SU-DHL-6 (cell line): ENCODE data around the gene C17orf113.

Experiments used
- H2AFZ ChIP-seq: fragments of 200-600 bp; sonication (generic); 2 replicates; pipeline ENCODE4 v1.6.1; 2014; ENCODE audit warnings: low read depth, mild to moderate bottlenecking, moderate library complexity, mixed read lengths, antibody characterized with exemption, low read length; ENCODE audit not compliant: severe bottlenecking
- H3F3A ChIP-seq: fragments of 200-600 bp; shearing (Covaris generic); 2 replicates; pipeline ENCODE4 v1.6.0; 2016; ENCODE audit warnings: antibody characterized with exemption, mild to moderate bottlenecking; ENCODE audit not compliant: insufficient read depth
- H3K27ac ChIP-seq: fragments of 200-600 bp; sonication (generic); 2 replicates; pipeline ENCODE4 v1.5.1; 2016; ENCODE audit warnings: low read depth, mild to moderate bottlenecking, low read length, moderate library complexity, mixed read lengths
- H3K27me3 ChIP-seq: fragments of 200-600 bp; sonication (generic), shearing (Covaris generic); 2 replicates; pipeline ENCODE4 v1.6.0; 2014; ENCODE audit warnings: mild to moderate bottlenecking, low read length
- H3K36me3 ChIP-seq: fragments of 200-600 bp; sonication (generic); 2 replicates; pipeline ENCODE4 v1.6.1; 2014; ENCODE audit warnings: mild to moderate bottlenecking, low read length, mixed read lengths
- H3K4me2 ChIP-seq: fragments of 300-600, 200-600 bp; shearing (Covaris generic), sonication (generic); 2 replicates; pipeline ENCODE4 v1.6.0; 2014; ENCODE audit warnings: low read length, low read depth, mild to moderate bottlenecking; ENCODE audit not compliant: poor library complexity, severe bottlenecking
- H3K4me3 ChIP-seq: fragments of 200-600 bp; sonication (generic); 2 replicates; pipeline ENCODE4 v1.5.1; 2014; ENCODE audit warnings: antibody characterized with exemption, low read length, mild to moderate bottlenecking, mixed read lengths; ENCODE audit not compliant: insufficient read depth, poor library complexity, severe bottlenecking
- H3K79me2 ChIP-seq: fragments of 200-600 bp; sonication (generic); 2 replicates; pipeline ENCODE4 v1.6.1; 2014; ENCODE audit warnings: mild to moderate bottlenecking, low read length, moderate library complexity; ENCODE audit not compliant: insufficient read depth
- H3K9ac ChIP-seq: fragments of 200-600 bp; sonication (generic); 2 replicates; pipeline ENCODE4 v1.7.0; 2014; ENCODE audit warnings: mild to moderate bottlenecking, low read length
- H3K9me2 ChIP-seq: fragments of 200-600 bp; sonication (generic); replicated peaks from 2 replicates; pipeline ENCODE4 v1.6.1; 2014; ENCODE audit warnings: low read length; ENCODE audit not compliant: insufficient read depth
- H3K9me3 ChIP-seq: fragments of 200-600 bp; sonication (generic); 2 replicates; pipeline ENCODE4 v1.6.1; 2014; ENCODE audit warnings: low read length, mixed read lengths; ENCODE audit not compliant: insufficient read depth
- H4K20me1 ChIP-seq: fragments of 200-600 bp; sonication (generic); 2 replicates; pipeline ENCODE4 v1.6.1; 2014; ENCODE audit warnings: low read depth, mild to moderate bottlenecking, antibody characterized with exemption, low read length, moderate library complexity, mixed read lengths
- CTCF ChIP-seq: fragments of 200-600 bp; sonication (generic); IDR thresholded peaks from one replicate; pipeline ENCODE4 v1.5.1; 2017; ENCODE audit warnings: antibody characterized with exemption, mild to moderate bottlenecking, low read length, moderate library complexity; ENCODE audit not compliant: insufficient read depth, poor library complexity, severe bottlenecking
- EZH2phosphoT487 ChIP-seq: fragments of 200-600 bp; sonication (generic), shearing (Covaris generic); conservative IDR thresholded peaks from 2 replicates; pipeline ENCODE4 v1.6.1; 2018; ENCODE audit warnings: mild to moderate bottlenecking, antibody characterized with exemption, low read length, moderate library complexity, mixed read lengths

The C17orf113 gene

GRCh38 chr17:42040818-42041217, 9.6 kb downstream of the C17orf113 start:
- no peaks in the 10 kb centered on the region for H3K79me2 ChIP-seq
- H2AFZ ChIP-seq = no peak overlapping the region
- no peak for TF ChIP-seq CTCF
- TF ChIP-seq EZH2phosphoT487 = no peak
- no peaks in the 10 kb centered on the region for H3F3A ChIP-seq
- H3K4me2 ChIP-seq = no peak overlapping the region
- H3K27ac ChIP-seq = no peak overlapping the region
- H3K4me3 ChIP-seq = no peak overlapping the region
- H4K20me1 ChIP-seq = no peaks in the 10 kb centered on the region
- H3K9me2 ChIP-seq = no peaks in the 10 kb centered on the region
- H3K27me3 ChIP-seq = no peaks in the 10 kb centered on the region
- H3K36me3 ChIP-seq = no peaks in the 10 kb centered on the region
- H3K9me3 ChIP-seq = no peaks in the 10 kb centered on the region
- H3K9ac ChIP-seq = no peak overlapping the region

- H3K9me3 ChIP-seq = no peaks in the 10 kb centered on the region
- no peak for TF ChIP-seq CTCF
- no peak overlapping the region for H3K9ac ChIP-seq
- no peaks in the 10 kb centered on the region for H3K27me3 ChIP-seq
- no peaks in the 10 kb centered on the region for H3K79me2 ChIP-seq
- no peak overlapping the region for H3K4me2 ChIP-seq
- no peaks in the 10 kb centered on the region for H3F3A ChIP-seq
- no peaks in the 10 kb centered on the region for H3K9me2 ChIP-seq
- no peaks in the 10 kb centered on the region for H4K20me1 ChIP-seq
- H2AFZ ChIP-seq = no peak overlapping the region
- no peaks in the 10 kb centered on the region for H3K36me3 ChIP-seq
- H3K4me3 ChIP-seq = no peak overlapping the region
- H3K27ac ChIP-seq = no peak overlapping the region
Measured at GRCh38 chr17:42039794-42040763, 10.3 kb downstream of the C17orf113 start.

GRCh38 chr17:42038221-42038973, 12.0 kb downstream of the C17orf113 start:
- no peaks in the 10 kb centered on the region for H3K27me3 ChIP-seq
- no peak overlapping the region for H3K27ac ChIP-seq
- no peaks in the 10 kb centered on the region for H3K36me3 ChIP-seq
- H3K9me2 ChIP-seq = no peaks in the 10 kb centered on the region
- H3K4me3 ChIP-seq = no peak overlapping the region
- no peak overlapping the region for H2AFZ ChIP-seq
- no peaks in the 10 kb centered on the region for H3F3A ChIP-seq
- no peaks in the 10 kb centered on the region for H4K20me1 ChIP-seq
- H3K79me2 ChIP-seq = no peaks in the 10 kb centered on the region
- H3K9me3 ChIP-seq = no peaks in the 10 kb centered on the region
- no peak for TF ChIP-seq CTCF
- no peak for TF ChIP-seq EZH2phosphoT487
- no peak overlapping the region for H3K9ac ChIP-seq
- no peak overlapping the region for H3K4me2 ChIP-seq
